ENCODE results near the gene SCN5A.

Gene SCN5A

DNA sequence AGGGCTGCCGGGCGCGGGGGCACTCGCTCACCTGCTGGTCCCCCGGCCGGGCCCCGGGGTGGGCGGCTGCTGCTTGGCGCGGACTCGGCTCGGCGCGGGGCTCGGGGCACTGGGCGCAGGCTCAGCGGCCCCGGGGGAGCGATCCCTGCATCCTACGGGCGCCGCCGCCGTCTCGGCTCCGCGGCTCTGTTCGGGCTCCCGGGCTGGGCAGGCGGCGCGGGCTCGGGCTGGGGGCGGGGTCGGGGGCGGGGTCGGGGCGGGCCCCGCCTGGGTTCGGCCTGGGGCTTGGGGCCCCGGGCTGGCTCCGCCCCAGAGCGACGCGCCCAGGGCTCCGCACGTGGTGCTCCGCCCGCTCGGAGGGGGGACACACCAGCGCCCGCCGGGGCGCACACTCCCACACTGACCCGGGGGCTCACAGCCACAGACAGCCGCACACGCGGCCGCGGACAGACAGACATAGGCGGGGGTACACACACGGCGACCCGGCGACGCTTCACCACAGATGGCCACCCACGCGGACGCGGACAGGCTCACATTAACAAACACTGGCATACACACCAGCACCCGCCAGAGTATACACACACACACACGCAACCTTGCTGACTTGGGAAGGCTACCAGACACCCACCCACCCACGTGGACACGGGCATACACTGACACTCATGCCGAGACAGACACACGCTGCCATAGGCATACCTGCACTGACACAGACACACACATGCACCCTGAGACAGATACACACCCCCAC lies at the start of gene SCN5A:
SCN5A (minus strand) TSS at position 188 of the 748 bp plus-strand sequence. CDS start 16,380 bp downstream, outside the sequence.
- peak within 1 kb of the TSS; percentile 18; the same call in 1 of the 2 replicates for H3K4me3 ChIP-seq (ENCODE audit: low read length)
- TF ChIP-seq ZNF274 (IDR thresholded peaks at IDR 0.05; ENCODE audit: low read depth, low read length) = no peak

DNA sequence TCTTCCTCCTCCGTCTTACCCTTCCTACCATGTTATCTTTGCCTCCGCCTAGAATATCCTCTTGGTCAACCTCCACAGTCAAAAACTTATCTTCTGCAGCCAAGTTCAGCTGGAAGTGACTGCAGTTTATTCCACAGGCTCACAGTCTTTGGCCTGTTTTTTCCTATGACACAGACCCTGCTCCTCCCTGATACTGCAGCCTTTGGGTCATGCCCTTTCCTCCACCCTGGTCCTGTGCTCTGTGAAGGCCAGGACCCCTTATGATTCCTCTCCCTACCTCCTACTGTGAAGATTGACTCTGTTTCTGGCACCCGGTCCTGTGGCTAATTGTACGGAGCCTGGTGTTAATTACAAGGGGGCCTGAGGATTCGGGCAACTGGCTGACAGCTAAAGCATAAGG lies 49.3 kb upstream of the SCN5A start:
- no peak for TF ChIP-seq ZNF274 (IDR thresholded peaks at IDR 0.05; ENCODE audit: low read depth, low read length)
- H3K4me3 ChIP-seq (ENCODE audit: low read length) = no peak overlapping the region

DNA sequence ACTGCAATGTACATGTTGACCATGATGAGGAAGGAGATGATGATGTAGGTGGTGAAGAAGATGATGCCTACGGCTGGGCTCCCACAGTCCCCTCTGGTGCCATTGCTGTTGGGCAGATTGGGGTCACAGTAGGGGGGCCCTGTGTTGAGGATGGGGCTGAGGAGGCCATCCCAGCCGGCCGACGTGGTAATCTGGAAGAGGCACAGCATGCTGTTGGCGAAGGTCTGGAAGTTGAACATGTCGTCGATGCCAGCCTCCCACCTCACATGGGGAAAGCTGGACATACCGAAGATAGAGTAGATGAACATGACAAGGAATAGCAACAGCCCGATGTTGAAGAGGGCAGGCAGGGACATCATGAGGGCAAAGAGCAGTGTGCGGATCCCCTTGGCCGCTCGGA lies 48.6 kb upstream of the SCN5A start:
- no peak for TF ChIP-seq ZNF274 (IDR thresholded peaks at IDR 0.05; ENCODE audit: low read depth, low read length)
- no peak overlapping the region for H3K4me3 ChIP-seq (ENCODE audit: low read length)

DNA sequence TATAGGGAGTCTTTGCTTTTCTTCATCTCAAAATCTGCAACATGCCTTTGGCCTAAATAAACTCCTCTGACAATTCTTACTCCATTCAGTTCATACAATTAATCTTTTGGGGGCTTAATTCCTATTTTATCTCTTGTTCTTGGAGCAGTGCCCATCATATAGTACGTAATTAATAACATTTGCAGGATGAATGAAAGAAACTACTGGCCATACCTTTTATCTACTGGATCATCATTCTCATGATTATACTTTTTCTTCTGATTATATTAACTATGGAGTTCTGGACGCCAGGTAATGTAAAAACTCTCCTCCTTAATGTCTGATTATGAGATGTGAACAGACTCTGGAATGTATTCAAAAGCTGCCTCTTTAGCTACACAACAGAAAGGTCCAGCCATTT lies 46.5 kb upstream of the SCN5A start:
- no peak for TF ChIP-seq ZNF274 (IDR thresholded peaks at IDR 0.05; ENCODE audit: low read depth, low read length)

DNA sequence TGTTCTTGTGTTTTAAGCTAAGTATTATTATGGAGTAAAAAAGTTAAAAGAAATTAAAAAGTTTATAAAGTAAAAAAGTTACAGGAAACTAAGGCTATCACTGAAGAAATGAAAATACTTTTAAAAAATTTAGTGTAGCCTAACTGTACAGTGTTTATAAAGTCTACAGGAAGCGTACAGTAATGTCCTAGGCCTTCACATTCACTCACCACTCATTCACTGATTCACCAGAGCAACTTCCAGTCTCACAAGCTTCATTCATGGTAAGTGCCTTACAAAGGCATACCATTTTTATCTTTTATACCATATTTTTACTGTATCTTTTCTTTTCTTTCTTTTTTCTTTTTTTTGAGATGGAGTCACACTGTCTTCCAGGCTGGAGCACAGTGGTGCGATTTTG lies 40.7 kb upstream of the SCN5A start:
- H3K4me3 ChIP-seq (ENCODE audit: low read length) = no peak overlapping the region
- no peak for TF ChIP-seq ZNF274 (IDR thresholded peaks at IDR 0.05; ENCODE audit: low read depth, low read length)

More for the DNA sequence above, 46.5 kb upstream of the SCN5A start:
- no peak overlapping the region for H3K4me3 ChIP-seq (ENCODE audit: low read length)

DNA sequence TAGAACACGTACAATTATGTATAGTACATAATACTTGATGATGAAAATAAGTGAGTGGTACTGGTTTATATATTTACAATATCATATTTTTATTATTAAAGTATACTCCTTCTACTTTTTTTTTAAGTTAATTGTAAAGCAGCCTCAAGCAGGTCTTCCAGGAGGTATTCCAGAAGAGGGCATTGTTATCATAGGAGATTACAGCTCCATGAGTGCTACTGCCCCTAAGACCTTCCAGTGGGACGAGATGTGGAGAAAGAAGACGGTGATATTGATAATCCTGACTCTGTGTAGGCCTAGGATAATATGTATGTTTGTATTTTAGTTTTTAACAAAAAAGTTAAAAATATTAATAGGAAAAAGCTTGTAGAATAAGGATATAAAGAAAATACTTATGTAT lies 40.3 kb upstream of the SCN5A start:
- TF ChIP-seq ZNF274 (IDR thresholded peaks at IDR 0.05; ENCODE audit: low read depth, low read length) = no peak
- no peak overlapping the region for H3K4me3 ChIP-seq (ENCODE audit: low read length)

DNA sequence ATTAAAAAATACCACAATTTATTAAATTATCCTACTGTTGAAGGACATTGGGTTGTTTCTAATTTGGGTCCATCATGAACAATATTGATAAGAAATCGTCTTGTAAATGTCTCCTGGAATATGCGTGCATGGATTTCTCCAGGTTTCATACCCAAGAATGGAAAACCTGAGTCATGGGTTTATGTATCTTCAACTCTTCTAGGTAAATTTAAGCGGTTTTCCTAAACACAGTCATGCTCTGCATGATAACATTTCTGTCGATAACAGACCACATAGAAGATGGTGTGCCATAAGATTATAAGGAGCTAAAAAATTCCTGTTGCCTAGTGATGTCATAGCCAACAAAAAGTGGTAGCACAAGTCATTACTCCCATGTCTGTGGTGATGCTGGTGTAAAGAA lies 39.9 kb upstream of the SCN5A start:
- no peak for TF ChIP-seq ZNF274 (IDR thresholded peaks at IDR 0.05; ENCODE audit: low read depth, low read length)
- H3K4me3 ChIP-seq (ENCODE audit: low read length) = no peak overlapping the region

DNA sequence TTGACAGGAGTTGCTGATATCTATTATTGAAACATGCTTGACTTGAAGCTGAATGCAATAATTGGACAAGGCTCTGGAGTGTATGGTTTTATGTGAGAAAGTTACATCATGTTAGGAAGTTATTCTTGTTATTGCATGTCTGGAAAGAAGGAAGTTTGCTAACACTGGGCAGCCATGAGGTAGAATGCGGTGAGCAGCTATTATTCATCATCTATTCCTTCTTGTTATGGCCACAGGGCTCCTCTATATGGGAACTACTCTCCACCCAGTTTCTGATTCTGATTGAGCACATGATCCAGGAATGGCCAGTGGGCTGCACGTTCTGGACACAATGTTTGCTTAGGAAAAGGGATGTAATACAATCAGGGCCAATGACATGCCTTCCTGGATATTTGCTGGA lies 37.8 kb upstream of the SCN5A start:
- H3K4me3 ChIP-seq (ENCODE audit: low read length) = no peak overlapping the region
- TF ChIP-seq ZNF274 (IDR thresholded peaks at IDR 0.05; ENCODE audit: low read depth, low read length) = no peak

DNA sequence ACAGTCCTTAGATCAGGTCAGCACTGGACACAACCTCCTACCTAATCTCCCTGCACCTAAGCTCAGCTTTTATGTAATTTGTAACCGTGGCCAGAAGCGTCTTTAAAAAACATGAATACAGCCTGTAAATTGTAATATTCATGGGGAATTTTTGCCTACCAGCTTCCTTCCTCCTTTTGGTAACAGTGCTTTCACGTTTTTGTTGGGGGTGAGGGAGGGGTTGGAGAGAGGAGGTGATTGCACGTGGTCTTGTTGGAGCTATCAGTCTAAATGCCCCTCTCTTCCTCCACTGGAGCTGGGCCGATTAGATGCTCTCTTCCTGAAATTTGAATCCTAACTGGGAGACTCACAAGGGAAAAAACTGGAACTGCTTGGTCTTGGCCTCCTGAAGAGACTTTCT lies 35.1 kb upstream of the SCN5A start:
- TF ChIP-seq ZNF274 (IDR thresholded peaks at IDR 0.05; ENCODE audit: low read depth, low read length) = no peak
- H3K4me3 ChIP-seq (ENCODE audit: low read length) = no peak overlapping the region

DNA sequence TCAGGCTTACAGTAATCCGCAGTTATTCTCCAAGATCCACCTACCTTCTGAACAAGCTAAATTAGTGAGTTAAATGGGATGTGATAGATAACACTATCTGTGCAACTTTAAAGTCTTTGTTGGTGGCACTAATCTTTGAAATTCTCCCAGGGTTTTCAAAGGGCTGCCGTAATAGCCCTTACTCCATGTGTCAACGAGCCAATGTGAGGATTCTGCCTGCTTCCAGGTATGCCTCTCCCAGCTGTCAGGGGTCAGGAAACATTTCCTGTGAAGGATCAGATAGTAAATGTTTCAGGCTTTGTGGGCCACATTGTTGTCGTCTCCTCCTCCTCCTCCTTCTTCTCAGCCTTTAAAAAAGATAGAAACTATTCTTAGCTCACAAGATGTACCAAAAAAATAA lies 20.2 kb upstream of the SCN5A start:
- no peak for TF ChIP-seq ZNF274 (IDR thresholded peaks at IDR 0.05; ENCODE audit: low read depth, low read length)
- no peak overlapping the region for H3K4me3 ChIP-seq (ENCODE audit: low read length)

DNA sequence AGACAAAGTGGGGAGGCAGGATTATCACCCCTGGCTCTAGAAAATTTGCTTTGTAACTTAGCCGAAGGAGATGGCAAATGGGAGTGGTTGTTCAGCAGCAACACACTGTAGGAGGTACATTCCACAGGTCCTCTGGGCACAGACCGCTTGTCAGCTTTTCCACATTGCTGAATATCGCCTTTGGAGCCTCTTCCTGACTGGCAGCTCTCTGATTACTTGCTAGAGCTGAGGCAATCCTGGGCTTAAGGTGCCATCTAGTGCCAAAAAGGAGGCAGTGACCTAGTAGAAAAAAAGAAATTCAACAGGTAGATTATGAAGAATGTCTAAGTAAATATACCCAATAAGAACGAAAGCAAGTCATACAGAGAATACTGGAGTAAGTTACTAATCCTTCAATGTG lies 13.1 kb upstream of the SCN5A start:
- no peak overlapping the region for H3K4me3 ChIP-seq (ENCODE audit: low read length)
- no peak for TF ChIP-seq ZNF274 (IDR thresholded peaks at IDR 0.05; ENCODE audit: low read depth, low read length)

DNA sequence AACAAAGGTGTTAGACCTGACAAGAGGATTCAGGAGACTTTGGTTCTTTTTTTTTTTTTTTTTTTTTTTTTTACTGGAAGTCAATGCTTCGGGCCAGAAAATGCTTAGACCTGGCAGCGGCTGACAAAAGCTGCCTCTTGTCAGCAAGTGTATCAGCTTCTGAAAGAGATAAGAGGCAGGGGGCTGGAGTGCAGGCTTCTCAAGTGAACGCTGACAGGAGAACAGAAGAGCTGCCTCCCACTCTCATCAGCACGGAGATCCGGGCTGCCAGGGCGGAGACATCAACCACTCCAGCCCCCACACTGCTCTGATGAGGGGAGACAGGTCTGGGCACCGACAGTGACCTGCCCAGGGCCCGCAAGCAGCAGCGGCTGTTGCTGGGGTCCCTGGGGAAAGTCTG lies 9.4 kb upstream of the SCN5A start:
- TF ChIP-seq ZNF274 (IDR thresholded peaks at IDR 0.05; ENCODE audit: low read depth, low read length) = no peak
- H3K4me3 ChIP-seq (ENCODE audit: low read length) = no peak overlapping the region

DNA sequence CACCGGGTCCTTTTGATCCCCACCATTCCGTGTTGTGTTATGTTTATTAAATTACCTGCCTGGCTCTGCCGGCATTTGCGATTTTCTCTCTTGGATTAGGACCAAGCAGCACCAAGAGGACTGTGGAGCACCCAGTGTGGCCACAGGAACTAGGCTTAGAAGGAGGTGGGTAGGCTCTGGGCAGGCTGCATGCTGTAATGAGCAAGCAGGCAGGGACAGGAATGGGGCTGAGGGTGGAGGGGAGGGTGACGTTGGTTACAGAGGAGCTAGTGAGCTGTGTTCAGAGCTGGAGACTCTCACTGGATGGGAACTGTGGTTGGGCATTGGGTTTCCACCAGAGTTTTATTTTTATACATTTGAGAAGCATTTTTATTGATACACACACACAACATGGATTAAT lies 7.9 kb upstream of the SCN5A start:
- no peak for TF ChIP-seq ZNF274 (IDR thresholded peaks at IDR 0.05; ENCODE audit: low read depth, low read length)
- no peak overlapping the region for H3K4me3 ChIP-seq (ENCODE audit: low read length)

DNA sequence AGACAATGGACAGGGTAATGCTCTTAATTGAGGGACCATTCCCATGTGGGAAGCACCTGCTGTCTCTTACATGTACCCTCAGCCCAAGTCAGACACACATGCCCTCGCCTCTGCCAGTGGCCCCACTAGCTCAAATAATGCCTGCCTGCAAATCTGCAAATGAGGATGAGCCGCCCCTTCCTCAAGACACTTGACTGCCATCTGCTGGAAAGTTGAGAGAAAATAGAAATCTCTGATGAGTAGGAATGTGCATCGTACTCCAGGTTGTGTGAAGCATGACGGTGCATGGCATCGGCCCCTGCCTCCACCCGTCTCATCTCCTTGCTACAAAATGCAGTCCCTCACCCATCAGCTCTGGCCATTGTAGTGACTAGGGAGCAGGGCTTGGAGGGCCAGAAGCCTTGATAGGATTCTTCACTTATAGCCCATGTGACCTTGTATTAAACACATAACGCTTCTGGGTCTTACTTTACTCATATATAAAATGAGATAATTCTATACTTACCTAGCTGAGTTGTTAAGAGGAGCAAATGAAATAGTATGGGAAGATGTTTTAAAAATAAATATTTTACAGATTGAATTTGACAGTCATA lies 6.3 kb upstream of the SCN5A start:
- TF ChIP-seq ZNF274 (IDR thresholded peaks at IDR 0.05; ENCODE audit: low read depth, low read length) = no peak
- no peak overlapping the region for H3K4me3 ChIP-seq (ENCODE audit: low read length)

DNA sequence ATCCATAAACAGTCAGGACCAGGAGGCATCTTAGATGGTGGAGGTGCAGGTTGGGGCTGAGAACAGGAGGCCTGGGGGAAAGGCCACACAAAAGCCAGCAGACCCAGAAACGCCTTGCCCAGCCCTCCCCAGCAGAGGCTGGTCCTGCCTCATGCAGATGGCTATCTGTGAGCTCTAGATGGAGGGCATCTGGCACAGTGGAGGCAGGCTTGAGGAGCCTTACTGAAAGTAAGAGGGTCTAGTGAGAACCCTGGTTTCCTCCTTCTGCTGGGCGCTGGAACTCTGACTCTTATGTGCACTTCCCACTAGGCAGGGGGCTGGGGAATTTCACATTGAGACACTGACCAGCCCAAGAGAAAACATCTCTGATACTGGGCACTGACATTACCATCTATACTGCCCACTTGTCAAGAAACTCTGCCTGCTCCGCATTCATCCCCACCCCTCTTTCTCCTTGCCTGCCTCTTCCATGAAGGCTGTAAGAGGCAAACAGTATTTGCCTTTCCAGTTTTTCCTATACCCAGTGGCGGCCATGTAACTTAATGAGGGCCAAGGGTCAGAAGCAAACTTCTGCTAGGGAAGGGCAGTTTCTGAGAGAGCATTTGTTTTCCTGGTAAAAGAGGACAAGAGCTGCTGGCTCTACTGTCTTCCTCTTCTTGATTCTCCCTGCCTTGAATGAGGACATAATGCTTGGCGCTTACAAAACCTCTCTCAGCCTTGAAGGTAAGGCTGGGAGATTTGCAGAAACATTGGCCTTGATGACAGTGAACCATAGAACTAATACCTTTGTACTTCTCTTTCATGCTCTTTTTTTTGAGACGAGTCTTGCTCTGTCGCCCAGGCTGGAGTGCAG lies 4.4 kb upstream of the SCN5A start:
- no peak for TF ChIP-seq ZNF274 (IDR thresholded peaks at IDR 0.05; ENCODE audit: low read depth, low read length)
- H3K4me3 ChIP-seq (ENCODE audit: low read length) = no peak overlapping the region
